Measurements from ENCODE around the gene TAAR8. TPM values are rescaled to one million over a fixed set of nuclear protein-coding genes. Genes with fewer than 3 reads are reported as not detected.

Gene TAAR8
- not detected in 2 replicates for total RNA-seq

GRCh38 chr6:132552372-132552771 is at the start of gene TAAR8:
TSS of gene TAAR8 (plus strand) at chr6:132552672. CDS start at chr6:132552693, 21 bp downstream.

GRCh38 chr6:132512638-132513632 is 39.5 kb upstream of the TAAR8 start, which contains the start of gene STX7:
TSS of gene STX7 (minus strand) at chr6:132513116. CDS start at chr6:132503530, 9,586 bp downstream.

GRCh38 chr6:132537977-132538376 is 14.5 kb upstream of the TAAR8 start, which contains the start of gene TAAR9:
TSS of gene TAAR9 (plus strand) at chr6:132538277. CDS start at chr6:132538290, 13 bp downstream.

DNA sequence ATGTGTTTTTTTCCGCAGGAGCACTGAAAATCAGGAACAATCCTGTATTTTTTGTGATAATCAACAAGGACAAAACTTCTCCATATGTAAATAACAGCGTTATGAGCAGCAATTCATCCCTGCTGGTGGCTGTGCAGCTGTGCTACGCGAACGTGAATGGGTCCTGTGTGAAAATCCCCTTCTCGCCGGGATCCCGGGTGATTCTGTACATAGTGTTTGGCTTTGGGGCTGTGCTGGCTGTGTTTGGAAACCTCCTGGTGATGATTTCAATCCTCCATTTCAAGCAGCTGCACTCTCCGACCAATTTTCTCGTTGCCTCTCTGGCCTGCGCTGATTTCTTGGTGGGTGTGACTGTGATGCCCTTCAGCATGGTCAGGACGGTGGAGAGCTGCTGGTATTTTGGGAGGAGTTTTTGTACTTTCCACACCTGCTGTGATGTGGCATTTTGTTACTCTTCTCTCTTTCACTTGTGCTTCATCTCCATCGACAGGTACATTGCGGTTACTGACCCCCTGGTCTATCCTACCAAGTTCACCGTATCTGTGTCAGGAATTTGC is 17.8 kb downstream of the TAAR8 start, which contains the start of gene TAAR6:
Gene TAAR6, plus strand, starts transcription at position 102 of the 557 bp plus-strand sequence. Its CDS starts 0 bp downstream, at position 102.

GRCh38 chr6:132589454-132589853 is 37.0 kb downstream of the TAAR8 start, which contains the start of gene TAAR5:
TSS of gene TAAR5 (minus strand) at chr6:132589741. CDS start at chr6:132589686, 55 bp downstream.

Other genes with a start within 250 kb of the TAAR8 start
- gene MOXD1, start 151.2 kb upstream of the TAAR8 start, total RNA-seq: 118 and 199 TPM in 2 replicates
- 37.8 and 39.7 TPM in 2 replicates for gene STX7, start 39.6 kb upstream of the TAAR8 start, total RNA-seq
- not detected in 2 replicates for gene TAAR9, start 14.4 kb upstream of the TAAR8 start, total RNA-seq
- gene TAAR6, start 17.6 kb downstream of the TAAR8 start, total RNA-seq: not detected in 2 replicates
- not detected in 2 replicates for gene TAAR5, start 37.1 kb downstream of the TAAR8 start, total RNA-seq
- gene TAAR2, start 71.6 kb downstream of the TAAR8 start, total RNA-seq: not detected in 2 replicates
- gene TAAR1, start 106.5 kb downstream of the TAAR8 start, total RNA-seq: not detected in 2 replicates
- gene VNN1, start 161.4 kb downstream of the TAAR8 start, total RNA-seq: not detected in 2 replicates
- gene VNN2, start 205.2 kb downstream of the TAAR8 start, total RNA-seq: 0.29 and 0.50 TPM in 2 replicates
- gene SLC18B1, start 246.0 kb downstream of the TAAR8 start, total RNA-seq: 6.0 and 11.5 TPM in 2 replicates

Data from smooth muscle cell of trachea (primary cell).